Fibroblast of the conjunctiva (primary cell): ENCODE data around the gene CXorf58.
"Not testable (repeated sequence)": the region's sequence is repeated elsewhere in the genome, so short reads cannot be mapped to it uniquely, and the experiment has no call there.

Experiments used
- DNase-seq: peaks from one replicate; pipeline ENCODE4 v3.0.0-alpha.2; 2010; ENCODE audit warnings: low read depth

The CXorf58 gene

GRCh38 chrX:23907498-23908218, at the start of gene CXorf58, which contains the start of gene APOO:
Gene CXorf58, plus strand, starts transcription at chrX:23908006. Its CDS starts 2,297 bp downstream, at chrX:23910303.
Gene APOO, minus strand, starts transcription at chrX:23907938. Its CDS starts 236 bp downstream, at chrX:23907702.
- DNase-seq = peak; percentile 83

GRCh38 chrX:23859238-23859637, 48.6 kb upstream of the CXorf58 start:
- not testable (repeated sequence) for DNase-seq

- no peak for DNase-seq
These were observed 46.5 kb upstream of the CXorf58 start for GRCh38 chrX:23861215-23861896.

GRCh38 chrX:23861952-23862351, 45.9 kb upstream of the CXorf58 start:
- DNase-seq = not testable (repeated sequence)

GRCh38 chrX:23864742-23865326, 43.0 kb upstream of the CXorf58 start:
- no peak for DNase-seq

GRCh38 chrX:23870041-23870440, 37.8 kb upstream of the CXorf58 start:
- no peak for DNase-seq

- no peak for DNase-seq
These were observed 35.8 kb upstream of the CXorf58 start for GRCh38 chrX:23871905-23872546.

GRCh38 chrX:23879380-23880090, 28.3 kb upstream of the CXorf58 start:
- no peak for DNase-seq

GRCh38 chrX:23883737-23884354, 24.0 kb upstream of the CXorf58 start:
- DNase-seq = peak; percentile 28

- DNase-seq = no peak
These were observed 23.3 kb upstream of the CXorf58 start for GRCh38 chrX:23884427-23885024.

- DNase-seq = no peak
These were observed 22.0 kb upstream of the CXorf58 start for GRCh38 chrX:23885803-23886202.

GRCh38 chrX:23887451-23887850, 20.4 kb upstream of the CXorf58 start:
- DNase-seq = no peak

GRCh38 chrX:23887918-23888317, 19.9 kb upstream of the CXorf58 start:
- no peak for DNase-seq

- no peak for DNase-seq
These were observed 18.8 kb upstream of the CXorf58 start for GRCh38 chrX:23888887-23889501.

GRCh38 chrX:23890933-23891332, 16.9 kb upstream of the CXorf58 start:
- DNase-seq = no peak

- not testable (repeated sequence) for DNase-seq
These were observed 12.8 kb upstream of the CXorf58 start for GRCh38 chrX:23894993-23895392.

GRCh38 chrX:23896539-23896938, 11.3 kb upstream of the CXorf58 start:
- DNase-seq = not testable (repeated sequence)

GRCh38 chrX:23896981-23897380, 10.8 kb upstream of the CXorf58 start:
- DNase-seq = no peak

GRCh38 chrX:23898412-23898959, 9.3 kb upstream of the CXorf58 start:
- no peak for DNase-seq

- no peak for DNase-seq
These were observed 7.5 kb upstream of the CXorf58 start for GRCh38 chrX:23900220-23900797.
